SIG-M5 treated with dmso at 0.1 percent for 504 hours (cell line): Measurements from ENCODE around the gene SYT2.
"Not testable (repeated sequence)": the region's sequence is repeated elsewhere in the genome, so short reads cannot be mapped to it uniquely, and the experiment has no call there.

ENCODE experiments used
- DNase-seq: peaks from one replicate; lab custom pipeline; 2025; ENCODE audit not compliant: unreplicated experiment; lab: John Stamatoyannopoulos, UW

The SYT2 gene

DNA sequence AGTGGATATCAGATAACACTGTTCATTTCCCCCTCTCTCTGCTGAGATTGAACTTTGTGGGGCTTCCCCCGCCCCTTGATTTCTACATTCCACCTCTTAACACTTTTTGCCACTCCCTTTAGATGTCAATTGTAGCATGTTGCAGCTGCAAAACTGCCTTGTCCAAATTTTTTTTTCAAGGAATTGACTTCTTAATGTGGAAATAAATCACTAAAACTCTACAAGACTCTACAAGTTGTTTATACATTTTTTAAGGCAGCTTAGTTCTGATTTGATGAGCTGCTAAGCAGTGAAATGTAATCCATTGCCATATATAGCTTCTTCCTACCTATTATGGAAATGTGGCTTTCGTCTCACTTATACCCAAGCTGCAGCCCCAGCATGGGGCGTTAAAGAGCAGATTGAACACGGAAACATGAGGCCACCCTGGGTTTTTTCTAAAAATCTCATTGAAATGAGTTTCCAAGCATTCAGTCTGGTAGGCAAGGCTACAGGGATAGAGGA lies 132.2 kb downstream of the SYT2 start:
- no peak for DNase-seq

DNA sequence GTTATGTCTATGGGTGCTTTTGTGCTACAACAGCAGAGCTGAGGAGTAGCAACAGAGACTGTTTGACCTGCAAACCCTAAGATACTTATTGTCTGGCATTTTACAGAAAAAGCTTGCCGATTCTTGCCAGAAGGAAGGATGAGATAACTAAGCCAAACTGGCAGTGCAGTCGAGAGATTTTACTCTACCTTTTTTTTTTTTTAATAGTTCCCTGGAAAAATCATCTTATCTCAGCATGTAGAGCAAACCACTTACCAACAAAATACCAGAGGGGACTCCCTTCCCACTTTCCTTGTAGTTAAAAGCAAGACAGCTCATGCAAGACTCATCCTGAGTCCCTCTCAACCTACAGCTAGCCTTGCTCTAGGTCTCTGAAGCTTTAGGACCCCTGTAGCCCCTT lies 132.9 kb downstream of the SYT2 start:
- DNase-seq: no peak

DNA sequence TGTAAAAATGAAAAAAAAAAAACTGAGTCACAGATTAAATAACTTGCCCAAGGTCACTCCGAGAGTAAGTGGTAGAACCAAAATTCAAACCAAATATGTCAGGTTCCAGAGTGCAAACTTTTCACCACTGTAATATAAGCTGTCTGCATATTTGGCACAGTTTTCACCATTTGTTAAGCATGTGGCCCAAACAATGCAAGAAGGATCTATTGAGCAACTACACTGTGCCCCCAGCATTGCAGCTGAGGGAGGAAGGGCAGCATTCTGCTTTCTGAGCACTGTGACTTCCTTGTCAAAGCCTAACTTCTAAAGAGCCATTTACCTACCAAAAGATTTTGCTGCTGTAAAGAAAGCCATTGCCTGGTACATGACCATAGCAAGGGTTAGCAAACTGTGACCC lies 133.4 kb downstream of the SYT2 start:
- DNase-seq: peak; percentile 73

DNA sequence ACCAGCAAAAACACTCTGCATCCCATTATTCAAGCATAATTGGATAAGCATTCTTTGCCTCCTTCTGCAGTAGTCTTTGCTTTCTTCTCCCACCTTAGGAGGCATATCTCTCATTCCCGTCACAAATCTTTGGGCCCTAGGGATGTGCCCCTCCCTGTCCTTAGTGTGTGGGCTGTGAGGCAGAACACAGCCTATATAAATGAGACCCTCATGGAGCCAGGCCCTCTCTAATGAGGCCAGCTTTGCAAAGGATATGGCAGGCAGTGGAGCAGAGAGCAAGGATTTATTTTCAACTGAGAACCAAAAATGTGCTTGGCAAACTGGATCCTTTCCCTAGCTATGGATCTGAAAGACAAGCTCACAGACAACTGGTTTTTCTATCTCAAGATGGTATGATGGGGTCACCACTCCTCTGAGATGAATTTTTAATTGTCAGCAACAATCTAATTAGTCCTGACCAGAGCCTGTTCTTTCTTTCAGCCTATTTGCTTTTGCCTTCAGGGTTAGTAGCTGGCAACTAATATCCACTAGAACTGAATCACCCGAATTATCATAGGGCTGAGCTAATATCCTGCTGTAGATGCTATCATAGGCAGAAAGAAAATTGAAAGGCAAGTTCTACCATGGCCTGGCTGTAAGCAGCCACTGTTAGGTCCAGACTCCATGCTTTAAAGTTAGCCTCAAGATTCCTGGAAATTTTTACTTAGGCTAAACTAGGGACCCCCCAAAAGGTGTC lies 134.2 kb downstream of the SYT2 start:
- DNase-seq: no peak

DNA sequence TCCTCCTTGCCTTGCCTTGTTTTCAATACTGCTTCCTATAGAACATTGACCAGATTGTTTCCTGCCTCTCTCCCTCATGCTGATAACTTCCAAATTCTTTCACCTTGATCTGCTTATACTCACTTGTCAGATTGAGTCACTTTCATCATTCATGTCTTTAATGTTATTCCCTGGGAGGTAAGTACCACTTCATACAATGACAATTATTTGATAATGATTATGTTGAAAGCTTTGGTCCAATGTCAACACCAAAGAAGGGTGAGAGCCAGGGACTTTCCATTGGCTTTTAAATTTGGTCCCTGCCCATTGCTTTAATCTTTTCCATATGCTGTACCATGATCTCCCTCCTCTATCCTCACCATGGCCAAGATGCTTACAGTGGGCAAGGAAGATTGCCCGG lies 137.4 kb downstream of the SYT2 start:
- DNase-seq: no peak

DNA sequence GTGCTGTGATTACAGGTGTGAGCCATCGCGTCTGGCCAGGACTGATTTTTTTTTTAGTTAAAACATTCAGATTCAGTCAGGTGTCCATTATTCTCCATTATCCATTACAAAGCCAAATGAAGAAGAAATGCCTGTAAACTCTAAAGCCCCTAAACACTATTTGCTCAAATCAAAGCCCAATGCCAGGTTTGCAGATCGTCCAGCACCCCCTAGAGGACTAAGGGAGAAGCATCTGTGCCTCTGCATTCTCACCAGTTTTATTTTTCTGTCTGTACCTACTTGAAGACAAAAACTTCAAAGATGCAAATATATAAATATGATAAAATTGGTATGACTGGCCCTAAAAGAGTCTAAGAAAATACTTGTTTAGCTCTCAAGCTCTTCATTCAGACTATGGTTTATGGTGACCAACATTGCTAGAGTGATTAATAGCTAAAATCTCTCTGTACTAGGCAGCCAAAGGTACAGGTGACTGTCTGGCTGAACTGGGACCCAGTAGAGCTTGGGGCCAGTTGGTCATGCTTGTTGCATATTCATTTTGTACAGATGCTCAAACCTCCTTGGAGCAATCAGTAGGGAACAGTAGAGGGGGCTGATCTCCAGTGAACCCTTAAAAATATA lies 138.4 kb downstream of the SYT2 start:
- peak; percentile 55 for DNase-seq

DNA sequence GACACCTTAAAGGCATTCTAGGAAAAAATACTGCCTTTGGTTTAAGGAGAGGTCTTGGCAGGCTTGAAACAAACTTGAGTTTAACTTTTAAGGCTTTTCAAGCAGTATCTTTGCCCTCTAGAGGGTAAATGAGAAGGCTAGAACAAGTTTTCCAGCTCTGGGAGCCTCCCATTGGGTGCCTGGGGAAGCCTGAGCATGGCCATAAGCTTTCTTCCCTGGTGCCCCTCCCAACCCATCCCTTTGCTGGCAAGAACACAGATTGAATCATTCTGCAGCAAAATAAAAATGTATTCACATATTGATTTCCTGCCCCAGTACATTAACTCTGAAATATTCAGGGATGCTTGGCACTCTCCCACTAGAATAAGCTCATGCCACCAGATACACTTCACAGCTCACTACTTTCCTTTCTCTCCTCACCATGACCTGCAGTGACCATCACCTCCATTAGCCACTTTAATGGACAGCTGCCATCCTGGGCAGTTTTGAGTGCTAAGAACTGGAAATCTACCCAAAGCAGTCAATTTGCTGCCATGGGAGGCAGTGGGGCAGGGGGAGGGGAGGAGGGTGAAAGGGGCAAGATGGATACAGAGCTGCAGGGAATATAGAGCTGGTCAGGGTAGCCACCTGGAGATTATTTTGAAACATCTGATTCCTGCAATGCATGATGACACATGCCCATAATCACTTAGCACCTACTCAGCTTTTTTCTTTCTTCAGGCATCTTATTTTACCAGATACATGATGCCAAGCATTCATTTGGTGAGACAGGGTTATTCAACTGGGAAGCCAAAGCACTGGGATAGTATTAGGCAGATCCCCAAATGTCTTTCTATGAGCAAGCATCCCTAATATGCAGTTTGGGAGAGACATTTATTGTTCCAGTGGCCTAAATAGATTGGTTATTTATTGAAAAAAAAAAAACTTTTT lies 140.6 kb downstream of the SYT2 start:
- DNase-seq: no peak

DNA sequence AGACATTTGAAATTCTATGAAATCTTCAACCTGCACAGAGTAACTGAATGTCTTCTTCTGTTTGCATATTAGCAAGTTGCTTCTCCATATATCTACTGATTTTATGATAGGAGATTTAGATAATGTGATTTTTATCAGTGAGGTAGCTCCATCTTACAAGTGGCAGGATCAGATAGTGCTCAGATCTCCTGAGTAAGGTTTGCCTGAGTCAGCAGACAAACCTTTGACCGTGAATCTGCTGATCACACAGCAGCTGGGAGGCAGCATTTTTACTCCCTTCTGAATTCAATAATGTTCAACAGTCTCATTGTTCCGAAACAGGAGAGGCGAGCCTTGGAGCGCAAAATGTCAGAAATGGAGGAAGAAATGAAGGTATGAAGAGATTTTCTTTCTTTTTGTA lies 141.4 kb downstream of the SYT2 start:
- no peak for DNase-seq

DNA sequence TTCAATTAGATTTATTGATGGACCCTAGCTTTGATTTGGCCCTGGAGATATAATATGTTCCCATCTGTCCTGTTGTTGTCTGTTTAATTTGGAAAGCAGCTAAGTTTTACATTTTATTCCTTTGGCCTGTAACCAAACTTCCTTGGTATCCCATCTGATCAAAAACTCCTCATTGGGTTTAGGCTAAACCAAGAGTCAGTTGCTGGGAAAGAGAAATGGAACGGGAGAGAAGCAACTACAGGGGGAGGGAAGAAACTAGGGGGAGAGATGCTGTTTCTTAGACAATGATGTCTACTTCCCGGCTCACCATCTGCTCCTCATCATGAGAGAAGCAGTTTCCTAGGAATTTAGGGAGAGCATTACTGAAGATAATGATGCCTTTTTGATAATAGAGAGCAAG lies 141.8 kb downstream of the SYT2 start:
- no peak for DNase-seq

DNA sequence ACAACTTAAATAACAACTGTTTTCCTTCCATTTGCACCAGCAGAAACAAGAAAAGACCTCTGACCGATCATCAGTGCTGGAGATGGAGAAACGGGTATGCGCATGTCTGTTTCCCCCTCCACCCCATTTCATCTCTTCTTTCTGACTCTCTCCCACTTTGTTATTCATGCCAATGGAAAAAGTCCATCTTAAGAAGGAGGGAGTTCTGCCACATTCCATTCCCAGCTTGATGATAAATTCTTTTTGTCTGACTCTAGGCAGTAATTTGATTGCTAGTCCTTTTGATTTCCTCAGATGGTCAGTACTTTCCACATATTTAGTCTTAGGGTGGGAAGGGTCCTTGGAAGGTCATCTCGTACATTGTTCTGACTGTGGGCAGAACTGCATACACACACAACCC lies 142.5 kb downstream of the SYT2 start:
- no peak for DNase-seq

DNA sequence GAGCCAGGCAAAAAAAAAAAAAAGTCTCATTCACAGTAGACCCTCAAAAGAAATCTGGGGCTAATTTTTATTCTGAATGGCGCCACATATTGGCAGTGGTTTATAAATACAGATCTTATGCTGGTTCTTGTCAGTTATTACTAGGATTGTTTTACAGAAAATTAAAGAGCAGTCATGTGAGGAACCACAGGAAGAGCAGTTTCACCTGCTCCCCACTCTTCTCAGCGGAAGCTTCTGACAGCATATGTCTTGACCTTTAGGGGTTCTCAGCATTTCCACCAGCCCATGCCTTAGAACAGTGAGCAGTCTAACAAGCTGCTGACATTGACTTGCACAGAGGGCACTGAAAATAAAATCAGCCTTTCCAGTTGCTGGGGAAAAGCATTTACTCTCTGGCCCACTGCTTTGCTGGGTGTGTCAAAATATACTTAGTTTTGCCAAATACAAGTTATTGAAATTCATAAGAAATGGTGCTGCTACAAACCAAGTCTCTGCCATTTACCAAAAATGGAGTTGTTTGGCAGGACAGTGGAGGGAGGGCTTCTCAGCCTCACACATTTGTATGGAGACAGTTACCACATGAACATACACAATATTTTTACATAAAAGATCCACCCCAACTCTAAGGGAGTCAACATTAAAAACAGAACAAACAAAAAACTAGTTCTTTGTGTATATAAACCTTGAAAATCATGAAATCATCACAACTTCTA lies 144.2 kb downstream of the SYT2 start:
- DNase-seq: no peak

DNA sequence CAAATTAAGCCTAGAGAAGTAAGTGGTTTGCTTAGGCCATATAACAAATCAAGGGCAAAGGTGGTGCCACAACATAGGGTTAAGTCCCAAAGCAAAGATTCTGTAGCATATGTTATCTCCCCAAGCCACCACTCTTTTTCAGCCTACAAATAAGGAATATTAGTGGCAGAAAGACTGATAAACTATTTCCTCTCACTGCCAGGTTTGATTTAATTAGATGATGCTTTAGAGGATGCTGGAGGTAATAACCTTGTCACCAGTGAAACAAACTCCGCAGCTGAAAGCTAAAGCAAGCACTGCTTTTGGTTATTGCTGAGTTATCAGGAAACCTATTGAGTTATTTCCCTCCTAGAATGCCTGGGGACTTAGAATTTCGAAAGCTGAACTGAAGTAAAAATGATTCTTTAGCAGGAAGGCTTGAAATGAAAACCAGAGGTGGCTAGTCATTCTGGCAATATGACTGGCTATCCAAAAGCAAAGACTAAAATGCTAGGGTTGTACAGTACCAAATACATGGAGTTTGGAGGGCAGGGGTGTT lies 145.2 kb downstream of the SYT2 start:
- no peak for DNase-seq

DNA sequence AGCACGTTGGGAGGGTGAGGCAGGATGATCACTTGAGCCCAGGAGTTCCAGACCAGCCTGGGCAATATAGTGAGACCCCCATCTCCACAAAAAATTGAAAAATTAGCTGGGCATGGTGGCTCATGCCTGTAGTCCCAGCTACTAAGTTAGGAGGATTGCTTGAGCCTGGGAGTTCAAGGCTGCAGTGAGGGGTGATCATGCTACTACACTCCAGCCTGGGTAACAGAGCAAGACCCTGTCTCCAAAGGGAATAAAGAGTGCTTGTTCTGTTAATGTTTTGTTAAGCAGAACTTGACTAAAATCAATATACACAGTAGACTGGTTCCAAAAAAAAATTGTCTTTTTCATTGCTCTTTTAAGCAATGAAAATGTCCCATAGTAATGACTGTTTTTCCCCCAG lies 146.4 kb downstream of the SYT2 start:
- no peak for DNase-seq

DNA sequence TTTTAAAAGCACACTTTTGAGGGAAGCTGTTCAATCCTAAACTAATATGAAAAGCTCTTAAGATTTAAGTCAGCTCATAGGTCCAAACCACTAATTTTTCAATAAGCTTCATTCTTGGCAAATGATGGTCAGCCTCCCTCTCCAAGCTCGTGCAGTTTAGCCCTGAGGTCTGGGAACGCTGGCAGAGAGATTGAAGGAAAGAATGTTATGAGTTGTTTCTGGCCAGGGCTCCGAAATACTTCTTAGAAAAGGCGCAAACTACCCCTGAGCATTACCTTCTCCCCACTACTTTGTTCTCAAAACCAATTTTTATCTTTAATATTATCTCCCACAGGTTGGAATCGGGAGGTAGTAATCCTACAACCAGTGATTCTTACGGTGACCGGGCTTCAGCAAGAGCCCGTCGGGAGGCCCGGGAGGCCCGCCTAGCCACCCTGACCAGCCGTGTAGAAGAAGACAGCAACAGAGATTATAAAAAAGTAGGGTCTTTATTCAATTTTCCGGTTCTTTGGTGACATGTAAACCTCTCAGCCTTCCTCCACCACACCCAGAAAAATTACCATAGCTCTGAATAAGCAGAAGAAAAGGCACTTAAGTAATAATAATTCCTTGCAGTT lies 147.7 kb downstream of the SYT2 start:
- DNase-seq: no peak

DNA sequence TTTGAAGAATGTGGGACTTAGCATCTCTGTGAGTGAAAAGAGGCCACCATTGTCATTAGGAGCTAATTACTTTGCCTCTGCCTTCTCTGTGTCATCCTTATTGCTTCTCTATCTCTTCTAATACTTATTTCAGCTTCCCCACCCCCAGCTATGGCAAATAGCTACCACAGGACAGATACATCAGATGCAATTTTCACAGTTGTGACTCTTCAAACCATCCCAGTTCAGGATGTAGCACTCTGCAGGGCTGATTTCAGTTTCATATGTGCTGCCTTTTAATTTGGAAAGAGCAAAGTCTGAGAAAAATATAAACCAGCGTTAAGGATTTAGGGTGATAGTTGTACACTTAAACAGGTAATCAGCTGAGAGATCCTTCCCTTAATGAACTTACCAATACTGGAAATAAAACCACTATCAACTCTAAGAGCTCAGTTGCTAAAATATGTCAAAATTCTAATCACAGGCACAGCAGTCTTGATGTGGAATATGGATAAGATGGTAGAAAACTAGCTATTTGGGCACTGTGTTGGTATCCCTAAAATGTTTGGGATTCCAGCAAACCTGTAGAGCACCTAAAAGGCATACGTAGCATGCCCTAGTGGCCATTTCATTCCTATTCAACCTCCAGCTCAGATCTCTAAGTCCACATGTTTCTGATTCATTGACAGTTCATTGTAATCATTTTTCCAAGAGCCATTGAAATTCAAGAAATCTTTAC lies 148.4 kb downstream of the SYT2 start:
- no peak for DNase-seq

DNA sequence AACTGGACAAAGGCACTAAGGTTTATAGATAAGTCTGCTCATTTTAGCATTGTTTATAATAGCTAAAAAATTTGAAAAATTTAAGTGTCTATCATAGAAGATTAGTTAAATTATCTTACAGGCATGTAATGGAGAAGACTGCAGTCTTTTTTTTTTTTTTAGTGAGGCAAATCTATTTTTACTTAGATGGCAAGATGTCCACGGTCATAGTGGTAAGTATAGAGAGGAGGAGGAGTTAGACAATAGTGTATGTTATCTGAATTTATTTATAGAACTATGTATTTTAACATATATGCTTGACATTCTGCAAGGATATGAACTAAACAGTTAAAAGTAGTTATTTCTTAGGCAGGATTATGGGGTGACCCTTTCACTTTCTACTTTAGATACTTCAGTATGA lies 149.0 kb downstream of the SYT2 start:
- no peak for DNase-seq

DNA sequence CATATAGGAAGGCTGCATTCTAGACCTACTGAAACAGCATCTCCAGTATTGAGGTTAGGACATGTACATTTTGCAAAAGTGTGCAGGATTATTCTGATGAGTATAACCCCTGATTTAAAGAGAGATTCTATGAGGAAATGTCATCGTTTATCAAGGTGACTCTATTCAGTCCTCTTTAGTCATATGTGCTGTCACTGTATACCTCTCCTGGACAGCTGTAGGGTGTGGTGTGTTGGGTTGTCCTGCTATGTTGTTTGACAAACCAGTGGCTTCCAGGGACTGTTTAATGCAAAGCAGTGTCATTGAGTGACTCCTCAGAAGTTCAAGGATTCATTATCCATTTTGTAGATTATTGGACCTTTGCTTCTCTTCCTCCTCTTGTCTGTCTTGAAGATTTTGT lies 152.6 kb downstream of the SYT2 start:
- DNase-seq: not testable (repeated sequence)

DNA sequence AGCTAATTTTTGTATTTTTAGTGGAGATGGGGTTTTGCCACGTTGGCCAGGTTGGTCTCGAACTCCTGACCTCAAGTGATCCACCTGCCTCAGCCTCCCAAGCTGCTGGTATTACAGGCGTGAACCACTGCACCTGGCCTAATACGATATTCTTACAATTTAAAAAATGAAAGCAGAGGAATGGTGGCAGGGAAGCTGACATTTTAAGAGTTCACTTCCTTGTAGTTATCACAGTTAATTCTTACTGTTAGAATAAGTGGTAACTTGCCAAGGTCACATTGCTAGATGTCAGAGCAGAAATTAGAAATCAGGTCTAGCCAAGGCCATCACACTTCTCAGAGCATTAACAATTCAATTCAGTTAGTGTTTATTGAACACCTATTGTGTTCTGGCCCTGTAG lies 154.2 kb downstream of the SYT2 start:
- not testable (repeated sequence) for DNase-seq

DNA sequence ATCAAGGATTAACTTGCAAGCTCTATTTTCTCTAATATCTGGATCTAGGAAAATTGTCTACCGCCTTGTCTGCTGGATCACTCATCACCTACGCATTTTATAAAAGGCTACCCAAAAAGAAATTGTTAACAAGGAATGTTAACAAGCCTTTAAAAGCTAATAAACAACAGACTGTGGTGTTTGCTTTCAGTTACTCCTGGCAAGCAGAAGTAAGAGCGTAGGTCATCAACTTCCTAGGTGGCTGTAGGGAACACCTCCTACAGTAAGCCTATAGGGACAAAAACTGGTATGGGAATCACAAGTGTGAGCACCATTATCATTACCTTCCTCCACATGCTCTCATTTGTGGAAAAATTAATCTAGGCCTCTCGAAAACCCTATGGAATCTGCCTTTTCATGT lies 155.6 kb downstream of the SYT2 start:
- not testable (repeated sequence) for DNase-seq

DNA sequence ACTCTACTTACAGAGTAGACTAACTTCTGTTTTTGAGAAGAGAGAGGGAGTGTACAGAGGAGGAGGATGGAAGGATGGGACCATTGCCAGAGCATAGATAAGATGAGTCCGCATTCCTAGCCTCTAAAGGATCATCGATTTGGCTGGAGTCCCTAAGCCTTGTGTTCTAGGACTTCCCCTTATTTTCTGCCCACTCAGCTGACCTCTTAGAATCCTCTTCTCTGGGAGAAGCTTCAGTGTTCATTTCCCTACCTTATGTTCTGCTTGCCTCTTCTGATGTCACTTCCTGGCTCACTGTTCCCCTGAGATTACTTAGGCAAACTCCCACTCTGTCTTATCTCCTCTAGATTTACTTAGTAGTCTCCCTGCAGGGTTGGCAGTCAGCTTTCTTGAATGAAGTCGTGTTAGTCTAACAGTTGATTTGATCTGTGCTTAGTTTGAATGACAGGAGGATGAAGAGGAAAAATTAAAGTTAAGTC lies 156.7 kb downstream of the SYT2 start:
- peak; percentile 23 for DNase-seq
